AG10803 (cell line): ENCODE measurements around the gene C9orf152.

Source experiments
- DNase-seq: peaks from one replicate; pipeline ENCODE4 v3.0.0; 2010; ENCODE audit warnings: low read depth
- H3K4me3 ChIP-seq: 2 replicates; pipeline ENCODE4 v1.5.1; 2011; ENCODE audit warnings: mild to moderate bottlenecking, low read length, control low read depth
- TF ChIP-seq, protein P1 (sequence below): conservative IDR thresholded peaks from 2 replicates; pipeline ENCODE4 v1.5.1; 2011; ENCODE audit warnings: mild to moderate bottlenecking, low read length, control low read depth, inconsistent platforms

The C9orf152 gene

DNA sequence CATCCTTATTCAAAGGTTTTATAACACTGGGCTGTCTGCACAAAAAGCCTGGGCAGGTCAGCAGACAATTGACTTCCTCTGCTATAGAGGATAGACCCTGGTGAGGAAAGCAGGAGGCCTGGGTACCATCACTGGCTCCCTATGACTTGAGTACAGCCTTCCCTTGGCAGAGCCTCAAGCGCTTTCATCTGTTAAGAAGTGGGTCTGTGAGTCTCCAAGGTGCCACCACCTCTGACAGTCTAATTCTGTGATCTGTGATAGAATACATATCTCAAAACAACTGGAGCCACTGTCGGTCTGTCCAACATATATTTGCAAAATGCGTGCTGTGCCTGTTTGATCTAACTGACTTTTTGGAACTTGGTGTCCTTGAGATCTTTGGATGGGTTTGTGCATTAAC lies 52.2 kb downstream of the C9orf152 start:
- TF ChIP-seq, protein P1, sequence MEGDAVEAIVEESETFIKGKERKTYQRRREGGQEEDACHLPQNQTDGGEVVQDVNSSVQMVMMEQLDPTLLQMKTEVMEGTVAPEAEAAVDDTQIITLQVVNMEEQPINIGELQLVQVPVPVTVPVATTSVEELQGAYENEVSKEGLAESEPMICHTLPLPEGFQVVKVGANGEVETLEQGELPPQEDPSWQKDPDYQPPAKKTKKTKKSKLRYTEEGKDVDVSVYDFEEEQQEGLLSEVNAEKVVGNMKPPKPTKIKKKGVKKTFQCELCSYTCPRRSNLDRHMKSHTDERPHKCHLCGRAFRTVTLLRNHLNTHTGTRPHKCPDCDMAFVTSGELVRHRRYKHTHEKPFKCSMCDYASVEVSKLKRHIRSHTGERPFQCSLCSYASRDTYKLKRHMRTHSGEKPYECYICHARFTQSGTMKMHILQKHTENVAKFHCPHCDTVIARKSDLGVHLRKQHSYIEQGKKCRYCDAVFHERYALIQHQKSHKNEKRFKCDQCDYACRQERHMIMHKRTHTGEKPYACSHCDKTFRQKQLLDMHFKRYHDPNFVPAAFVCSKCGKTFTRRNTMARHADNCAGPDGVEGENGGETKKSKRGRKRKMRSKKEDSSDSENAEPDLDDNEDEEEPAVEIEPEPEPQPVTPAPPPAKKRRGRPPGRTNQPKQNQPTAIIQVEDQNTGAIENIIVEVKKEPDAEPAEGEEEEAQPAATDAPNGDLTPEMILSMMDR: no peak
- no peak for DNase-seq
- no peak overlapping the region for H3K4me3 ChIP-seq

DNA sequence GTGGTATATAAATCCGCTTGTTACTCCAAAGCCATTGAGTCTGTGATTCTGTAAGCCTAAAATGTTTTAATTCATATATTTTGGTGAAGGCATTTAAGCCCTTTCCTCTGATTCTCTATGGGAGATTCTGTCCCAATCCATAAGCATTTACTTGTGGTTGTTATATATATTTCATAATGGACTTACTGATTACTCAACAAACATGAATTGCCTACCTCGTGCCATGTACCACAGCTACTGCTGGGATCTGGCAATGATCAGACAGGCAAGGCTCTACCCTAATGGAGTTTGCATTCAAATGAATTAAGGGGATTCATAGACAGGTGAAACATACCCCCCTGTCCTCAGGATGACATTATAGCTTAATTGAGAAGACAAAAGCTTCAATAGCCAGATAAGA lies 54.5 kb downstream of the C9orf152 start:
- peak; percentile 58 for DNase-seq
- no peak overlapping the region for H3K4me3 ChIP-seq
- TF ChIP-seq, protein P1: no peak

DNA sequence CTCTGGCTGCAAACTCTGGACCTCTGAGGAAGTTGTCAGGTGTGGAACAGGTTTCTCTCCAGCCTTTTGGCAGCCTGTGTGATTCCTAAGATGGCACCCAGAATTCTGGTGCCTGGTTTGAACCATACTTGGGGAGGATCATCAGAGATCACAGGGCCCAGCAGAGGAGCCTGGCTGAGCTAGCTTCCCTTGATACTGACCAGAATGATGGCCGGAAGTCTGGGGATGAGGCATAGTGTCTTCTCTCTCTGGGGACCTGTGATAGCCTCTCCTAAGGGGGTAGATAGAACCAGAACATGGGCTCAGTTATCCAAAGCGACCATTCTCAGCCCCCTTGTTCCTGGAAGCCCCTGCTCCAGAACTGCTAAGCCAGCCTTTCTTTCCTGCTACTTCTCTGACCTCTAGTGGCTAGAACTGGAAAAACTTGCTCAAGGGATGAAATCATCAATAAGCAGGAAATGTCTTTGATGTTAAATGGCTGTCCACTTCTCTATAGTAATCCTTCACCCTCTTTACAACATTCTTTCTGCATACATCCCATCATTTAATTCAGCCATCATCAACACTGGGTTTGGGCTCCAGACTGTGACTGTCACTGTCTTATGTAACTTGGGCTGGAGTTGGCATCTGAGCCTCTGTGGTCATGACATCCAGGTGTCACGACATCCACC lies 55.1 kb downstream of the C9orf152 start:
- TF ChIP-seq, protein P1: peak; percentile 83
- no peak overlapping the region for H3K4me3 ChIP-seq
- peak; percentile 52 for DNase-seq
